Activated naive CD4-positive, alpha-beta T cell treated with anti-CD3 and anti-CD28 coated beads for 36 hours (primary cell): Measurements from ENCODE around the gene SPATA9. TPM values are rescaled to one million over a fixed set of nuclear protein-coding genes. Genes with fewer than 3 reads are reported as not detected.
A peak's percentile ranks its signal among the peaks of the same experiment; 100 is the strongest.
"Not testable (repeated sequence)": the region's sequence is repeated elsewhere in the genome, so short reads cannot be mapped to it uniquely, and the experiment has no call there.

Experiments used
- CTCF ChIA-PET: fragments of 350-600 bp; sonication (Branson Sonifier 250); formaldehyde crosslinking; loops from one replicate; lab custom pipeline; 2021; ENCODE audit warnings: antibody characterized with exemption; lab: Charles Lee
- DNase-seq: peaks from one replicate; pipeline ENCODE4 v3.0.0-alpha.2; 2020
- H3K27ac Mint-ChIP-seq: one replicate; pipeline ENCODE4 v1.8.0; 2021; ENCODE audit warnings: mild to moderate bottlenecking, mixed read lengths
- H3K27me3 Mint-ChIP-seq: one replicate; pipeline ENCODE4 v1.8.0; 2021; ENCODE audit warnings: low read depth, mixed read lengths
- H3K36me3 Mint-ChIP-seq: one replicate; pipeline ENCODE4 v1.8.0; 2021; ENCODE audit warnings: low read depth, mixed read lengths
- H3K4me1 Mint-ChIP-seq: one replicate; pipeline ENCODE4 v1.8.0; 2021; ENCODE audit warnings: low read depth, mixed read lengths
- H3K4me3 Mint-ChIP-seq: one replicate; pipeline ENCODE4 v1.8.0; 2021; ENCODE audit warnings: mild to moderate bottlenecking, moderate library complexity, mixed read lengths
- H3K9me3 Mint-ChIP-seq: one replicate; pipeline ENCODE4 v1.8.0; 2021; ENCODE audit warnings: mixed read lengths
- intact Hi-C: fragments of 100-400 bp; cut with micrococcal nuclease; formaldehyde crosslinking; loops from one replicate; pipeline ENCODE4 v1.15.1; 2023
- total RNA-seq, 2 experiments: library from RNA; stranded (reverse); gene quantifications; one replicate each; pipeline ENCODE4 v1.2.3, GENCODE V29; 2021

SPATA9 gene
- total RNA-seq, 2 experiments from 2014 or later, result not detected

GRCh38 chr5:95647886-95648860 is 34.6 kb downstream of the SPATA9 start:
- intact Hi-C loops, result loop anchor here (1.0 to 10.0 kb wide), 9 partner anchors 64 to 1534 kb away; partner anchors contain the start of genes CAST, ERAP1 and RIOK2
- Mint-ChIP-seq H3K4me3 (peak overlapping the region; percentile 43), H3K27ac (peak overlapping the region; percentile 9), H3K4me1 (peaks cover 34% of the 10 kb centered on the region), H3K9me3 (no peaks in the 10 kb centered on the region), H3K27me3 (no peaks in the 10 kb centered on the region), H3K36me3 (peaks cover 3% of the 10 kb centered on the region)
- no peak for DNase-seq
- CTCF ChIA-PET, result interaction anchor here (1.1 to 7.3 kb wide), 7 partner anchors 16 to 954 kb away, joined by 3 to 63 read pairs (median 6); no protein-coding TSS in a partner anchor

GRCh38 chr5:95646569-95647431 is 36.0 kb downstream of the SPATA9 start, which contains the start of gene RFESD:
TSS of gene RFESD (plus strand) at chr5:95646777. CDS start at chr5:95652272, 5,495 bp downstream.
- peak within 1 kb of the TSS; percentile 82 for H3K4me3 Mint-ChIP-seq
- H3K36me3 Mint-ChIP-seq, result peaks cover 2% of the 10 kb centered on the region

GRCh38 chr5:95646226-95646568 is 36.6 kb downstream of the SPATA9 start:
- DNase-seq, H3K36me3 Mint-ChIP-seq, H3K9me3 Mint-ChIP-seq, H3K27me3 Mint-ChIP-seq: not testable (repeated sequence)
- intact Hi-C loops, result loop anchor here (1.0 to 10.0 kb wide), 16 partner anchors 14 to 1536 kb away; partner anchors contain the start of genes ARSK, CAST, ELL2 and ERAP1
- CTCF ChIA-PET, result interaction anchor here (0.6 to 7.3 kb wide), 10 partner anchors 9 to 893 kb away, joined by 3 to 63 read pairs (median 6); partner anchors contain the start of gene GPR150
- peak overlapping the region; percentile 82 for H3K4me3 Mint-ChIP-seq
- peak overlapping the region; percentile 83 for H3K27ac Mint-ChIP-seq
- peaks cover 34% of the 10 kb centered on the region for H3K4me1 Mint-ChIP-seq

More at GRCh38 chr5:95646569-95647431, 36.0 kb downstream of the SPATA9 start, which contains the start of gene RFESD:
- H3K27ac Mint-ChIP-seq, result peak within 1 kb of the TSS; percentile 83
- intact Hi-C loops, result loop anchor here (1.0 to 10.0 kb wide), 16 partner anchors 14 to 1536 kb away; partner anchors contain the start of genes ARSK, CAST, ELL2 and ERAP1
- no peaks in the 10 kb centered on the region for H3K9me3 Mint-ChIP-seq
- H3K27me3 Mint-ChIP-seq, result no peaks in the 10 kb centered on the region
- peak; percentile 96 for DNase-seq
- CTCF ChIA-PET, result interaction anchor here (0.6 to 7.3 kb wide), 19 partner anchors 9 to 955 kb away, joined by 3 to 63 read pairs (median 4); partner anchors contain the start of gene GPR150
- H3K4me1 Mint-ChIP-seq, result peaks cover 34% of the 10 kb centered on the region

- Mint-ChIP-seq H3K4me1 (peaks cover 31% of the 10 kb centered on the region), H3K27me3 (no peaks in the 10 kb centered on the region), H3K36me3 (no peaks in the 10 kb centered on the region), H3K9me3 (no peaks in the 10 kb centered on the region), H3K27ac (no peak overlapping the region), H3K4me3 (no peak overlapping the region)
- CTCF ChIA-PET, result interaction anchor here (0.6 to 7.3 kb wide), 16 partner anchors 9 to 1238 kb away, joined by 3 to 63 read pairs (median 5); no protein-coding TSS in a partner anchor
- peak; percentile 70 for DNase-seq
- intact Hi-C loops, result loop anchor here (1.0 to 10.0 kb wide), 11 partner anchors 20 to 1538 kb away; partner anchors contain the start of genes CAST, ERAP1 and RIOK2
Measured at GRCh38 chr5:95644351-95645042, 38.3 kb downstream of the SPATA9 start.

- Mint-ChIP-seq H3K9me3 (no peaks in the 10 kb centered on the region), H3K27ac (no peak overlapping the region), H3K4me1 (peaks cover 25% of the 10 kb centered on the region), H3K36me3 (no peaks in the 10 kb centered on the region), H3K27me3 (no peaks in the 10 kb centered on the region), H3K4me3 (no peak overlapping the region)
- DNase-seq, result no peak
- CTCF ChIA-PET, result interaction anchor here (0.6 to 7.3 kb wide), 11 partner anchors 7 to 423 kb away, joined by 3 to 63 read pairs (median 10); no protein-coding TSS in a partner anchor
- intact Hi-C loops, result loop anchor here (10.0 kb wide), 2 partner anchors 432 to 1162 kb away; partner anchors contain the start of gene ERAP1
Measured at GRCh38 chr5:95643152-95643551, 39.6 kb downstream of the SPATA9 start.

GRCh38 chr5:95641741-95642220 is 41.0 kb downstream of the SPATA9 start:
- intact Hi-C loops, result loop anchor here (10.0 kb wide), 2 partner anchors 433 to 1163 kb away; partner anchors contain the start of gene ERAP1
- no peaks in the 10 kb centered on the region for H3K9me3 Mint-ChIP-seq
- H3K36me3 Mint-ChIP-seq, result no peaks in the 10 kb centered on the region
- no peak for DNase-seq
- CTCF ChIA-PET, result interaction anchor here (1.1 to 7.3 kb wide), 7 partner anchors 10 to 206 kb away, joined by 3 to 63 read pairs (median 10); no protein-coding TSS in a partner anchor
- no peak overlapping the region for H3K4me3 Mint-ChIP-seq
- no peak overlapping the region for H3K27ac Mint-ChIP-seq
- peaks cover 20% of the 10 kb centered on the region for H3K4me1 Mint-ChIP-seq
- no peaks in the 10 kb centered on the region for H3K27me3 Mint-ChIP-seq

DNA sequence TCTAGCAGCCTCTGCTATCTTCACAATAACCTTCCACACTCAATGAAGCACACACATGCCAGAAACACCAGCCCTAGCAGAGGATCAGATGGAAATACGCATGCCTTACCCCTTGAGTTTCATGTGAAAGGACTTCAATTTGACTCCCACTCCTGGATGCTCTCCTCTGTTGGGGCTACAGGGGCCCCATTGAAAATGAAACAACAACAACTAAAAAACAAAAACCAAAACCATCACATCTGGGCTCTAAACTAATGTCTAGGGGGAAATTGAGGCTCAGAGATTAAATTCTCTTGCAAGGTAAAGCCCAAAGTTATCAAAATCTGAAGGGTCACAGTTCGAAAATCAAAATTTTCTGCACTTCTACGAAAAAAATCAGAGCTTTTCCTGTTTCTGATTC is 44.2 kb downstream of the SPATA9 start:
- Mint-ChIP-seq H3K27ac (no peak overlapping the region), H3K36me3 (no peaks in the 10 kb centered on the region), H3K4me1 (peaks cover 4% of the 10 kb centered on the region), H3K4me3 (no peak overlapping the region), H3K27me3 (no peaks in the 10 kb centered on the region), H3K9me3 (no peaks in the 10 kb centered on the region)
- CTCF ChIA-PET, result no interaction called here
- intact Hi-C loops, result no loop called here
- DNase-seq, result no peak

- CTCF ChIA-PET, result interaction anchor here (0.7 kb wide), 1 partner anchor 147 kb away, joined by 6 read pairs; no protein-coding TSS in a partner anchor
- H3K27me3 Mint-ChIP-seq, result no peaks in the 10 kb centered on the region
- H3K4me1 Mint-ChIP-seq, result peaks cover 23% of the 10 kb centered on the region
- peaks cover 7% of the 10 kb centered on the region for H3K9me3 Mint-ChIP-seq
- no peaks in the 10 kb centered on the region for H3K36me3 Mint-ChIP-seq
- H3K27ac Mint-ChIP-seq, result no peak overlapping the region
- no peak overlapping the region for H3K4me3 Mint-ChIP-seq
- no peak for DNase-seq
- intact Hi-C loops, result loop anchor here (5.0 kb wide), 2 partner anchors 328 to 903 kb away; partner anchors contain the start of gene ELL2
Measured at GRCh38 chr5:95634081-95634480, 48.7 kb downstream of the SPATA9 start.

- DNase-seq, result no peak
Measured at GRCh38 chr5:95633671-95634070, 49.1 kb downstream of the SPATA9 start.

DNA sequence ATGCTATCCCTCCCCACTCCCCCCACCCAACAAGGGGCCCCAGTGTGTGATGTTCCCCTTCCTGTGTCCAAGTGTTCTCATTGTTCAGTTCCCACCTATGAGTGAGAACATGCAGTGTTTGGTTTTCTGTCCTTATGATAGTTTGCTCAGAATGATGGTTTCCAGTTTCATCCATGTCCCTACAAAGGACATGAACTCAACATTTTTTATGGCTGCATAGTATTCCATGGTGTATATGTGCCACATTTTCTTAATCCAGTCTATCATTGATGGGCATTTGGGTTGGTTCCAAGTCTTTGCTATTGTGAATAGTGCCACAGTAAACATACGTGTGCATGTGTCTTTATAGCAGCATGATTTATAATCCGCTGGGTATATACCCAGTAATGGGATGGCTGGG is 49.8 kb downstream of the SPATA9 start:
- CTCF ChIA-PET, result interaction anchor here (2.9 kb wide), 1 partner anchor 10 kb away, joined by 27 read pairs; no protein-coding TSS in a partner anchor
- not testable (repeated sequence) for H3K27me3 Mint-ChIP-seq, DNase-seq, H3K36me3 Mint-ChIP-seq, H3K9me3 Mint-ChIP-seq, H3K4me3 Mint-ChIP-seq
- intact Hi-C loops, result loop anchor here (1.0 to 5.0 kb wide), 8 partner anchors 13 to 904 kb away; partner anchors contain the start of genes ARSK, ELL2 and RFESD
- H3K27ac Mint-ChIP-seq, result peak overlapping the region; percentile 39
- H3K4me1 Mint-ChIP-seq, result peaks cover 20% of the 10 kb centered on the region

More at GRCh38 chr5:95633671-95634070, 49.1 kb downstream of the SPATA9 start:
- H3K4me1 Mint-ChIP-seq, result peaks cover 23% of the 10 kb centered on the region
- H3K27me3 Mint-ChIP-seq, result no peaks in the 10 kb centered on the region
- H3K4me3 Mint-ChIP-seq, result no peak overlapping the region
- no peaks in the 10 kb centered on the region for H3K36me3 Mint-ChIP-seq
- intact Hi-C loops, result loop anchor here (5.0 kb wide), 2 partner anchors 329 to 904 kb away; partner anchors contain the start of gene ELL2
- CTCF ChIA-PET, result no interaction called here
- H3K27ac Mint-ChIP-seq, result no peak overlapping the region
- H3K9me3 Mint-ChIP-seq, result peaks cover 7% of the 10 kb centered on the region
